GM10248 (cell line): ENCODE data around the gene IER3.

Experiments
- CTCF ChIA-PET: fragments of 300-600 bp; sonication (Branson Sonifier 250); formaldehyde crosslinking; extraction: SDS; loops from one replicate; lab custom pipeline; 2021; ENCODE audit warnings: antibody characterized with exemption; lab: Yijun Ruan, JAX
- POLR2A ChIA-PET: fragments of 350-650 bp; sonication (Branson Sonifier 250); formaldehyde crosslinking; extraction: SDS; loops from one replicate; lab custom pipeline; 2020; ENCODE audit warnings: antibody characterized with exemption; lab: Yijun Ruan, JAX
- DNase-seq: peaks from one replicate; pipeline ENCODE4 v3.0.0; 2012; ENCODE audit errors: extremely low spot score
- CTCF ChIP-seq: IDR thresholded peaks from 2 replicates; pipeline ENCODE4 v1.5.1; 2012; ENCODE audit warnings: mild to moderate bottlenecking, low read depth; ENCODE audit errors: extremely low read depth, missing control alignments, control extremely low read depth

The IER3 gene

GRCh38 chr6:30750379-30750668 lies 6.0 kb upstream of the IER3 start:
- DNase-seq: no peak
- TF ChIP-seq CTCF: no peak
- POLR2A ChIA-PET: no interaction called here
- CTCF ChIA-PET: interaction anchor here (1.0 to 2.0 kb wide), 4 partner anchors 9 to 329 kb away, joined by 3 to 6 read pairs (median 4); no protein-coding TSS in a partner anchor

GRCh38 chr6:30749554-30750378 lies 5.4 kb upstream of the IER3 start:
- no peak for TF ChIP-seq CTCF
- POLR2A ChIA-PET: interaction anchor here (1.0 kb wide), 1 partner anchor 8 kb away, joined by 7 read pairs; no protein-coding TSS in a partner anchor
- DNase-seq: no peak
- CTCF ChIA-PET: interaction anchor here (1.0 to 2.0 kb wide), 5 partner anchors 10 to 329 kb away, joined by 3 to 6 read pairs (median 3); no protein-coding TSS in a partner anchor

- no peak for TF ChIP-seq CTCF
- ChIA-PET CTCF (interaction anchor here (1.0 to 2.0 kb wide), 4 partner anchors 10 to 330 kb away, joined by 3 to 6 read pairs (median 4); no protein-coding TSS in a partner anchor), POLR2A (interaction anchor here (1.0 kb wide), 1 partner anchor 8 kb away, joined by 7 read pairs; no protein-coding TSS in a partner anchor)
- no peak for DNase-seq
Observed at GRCh38 chr6:30748851-30749540, 4.6 kb upstream of the IER3 start.

- no peak for DNase-seq
- POLR2A ChIA-PET: interaction anchor here (1.0 kb wide), 1 partner anchor 9 kb away, joined by 7 read pairs; no protein-coding TSS in a partner anchor
- no peak for TF ChIP-seq CTCF
- CTCF ChIA-PET: interaction anchor here (1.3 to 2.0 kb wide), 3 partner anchors 18 to 158 kb away, joined by 3 to 9 read pairs (median 6); no protein-coding TSS in a partner anchor
Observed at GRCh38 chr6:30747902-30748769, 3.8 kb upstream of the IER3 start.

GRCh38 chr6:30747300-30747687 lies 2.9 kb upstream of the IER3 start:
- CTCF ChIA-PET: interaction anchor here (1.3 to 2.3 kb wide), 4 partner anchors 10 to 158 kb away, joined by 3 to 9 read pairs (median 6); no protein-coding TSS in a partner anchor
- TF ChIP-seq CTCF: no peak
- DNase-seq: no peak
- POLR2A ChIA-PET: no interaction called here
